Right lobe of liver (tissue), 4 donors: ENCODE data around the gene TEX11.

ENCODE experiments used
- CTCF ChIP-seq, 4 donors: fragments of 200-600 bp in 3 of 4; fragments of 450-650 bp in 1 of 4; IDR thresholded peaks; one replicate each; pipeline versions ENCODE4 v1.5.1 to v1.8.0; 2016 to 2022; ENCODE audit warnings: antibody characterized with exemption in 4 of 4, mild to moderate bottlenecking in 2 of 4
- POLR2A ChIP-seq: fragments of 450-650 bp; IDR thresholded peaks from one replicate; pipeline ENCODE4 v1.6.1; 2017; ENCODE audit warnings: antibody characterized with exemption, mild to moderate bottlenecking
- donor health status: DM: no; HTN: no; CAD: no.
- donor health status: DM: no; HTN: no; CAD: no.
- donor health status: DM: no; HTN: yes; CAD: no.

DNA sequence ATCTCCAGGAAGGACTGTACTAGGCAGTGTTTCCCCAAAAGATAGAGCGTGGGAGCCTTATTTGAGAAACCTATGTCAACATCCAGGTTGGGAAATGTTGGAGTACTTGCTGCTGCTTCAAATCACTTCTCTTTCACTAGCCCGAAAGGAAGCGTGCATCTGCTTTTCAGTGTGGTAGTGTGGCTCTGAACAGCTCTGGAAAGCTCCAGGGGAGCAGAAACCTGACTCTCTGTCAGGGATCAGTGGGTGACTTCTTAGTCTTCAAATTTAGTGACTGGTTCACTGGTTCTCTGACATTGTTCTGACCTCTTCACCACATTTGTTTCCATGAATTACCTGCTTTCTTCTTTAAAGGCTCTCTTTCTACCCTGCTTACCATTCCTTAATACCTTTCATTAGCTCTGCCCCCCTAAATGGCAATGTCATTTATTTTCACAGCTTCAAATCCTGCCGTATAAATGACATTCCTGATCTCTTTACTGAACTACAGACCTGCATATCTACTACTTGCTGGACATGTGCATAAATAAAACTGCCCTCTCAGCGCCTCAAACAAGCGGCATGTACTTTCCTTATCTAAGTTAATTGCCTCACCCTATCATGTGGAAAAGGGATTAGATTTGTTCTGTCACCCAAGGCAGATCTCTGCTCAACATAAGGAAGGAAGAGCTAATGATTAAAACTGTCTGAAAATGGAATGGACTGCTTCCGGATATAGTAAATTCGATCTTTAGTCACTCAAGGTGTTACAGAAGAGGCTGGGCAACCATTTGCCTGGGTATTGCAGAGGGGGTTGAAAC is 426.8 kb downstream of the TEX11 start:
- no peak for TF ChIP-seq CTCF (IDR thresholded peaks at IDR 0.05)
- no peak for TF ChIP-seq POLR2A
